RWPE1 (cell line): Measurements from ENCODE around the gene CRPPA.
"Not testable (repeated sequence)": the region's sequence is repeated elsewhere in the genome, so short reads cannot be mapped to it uniquely, and the experiment has no call there.

Source experiments
- CTCF ChIA-PET: fragments of 350-600 bp; sonication (Branson Sonifier 250); formaldehyde crosslinking; extraction: SDS; loops from one replicate; lab custom pipeline; 2021; lab: Yijun Ruan, JAX
- POLR2A ChIA-PET: fragments of 400-600 bp; formaldehyde crosslinking; extraction: SDS; loops from one replicate; lab custom pipeline; 2020; ENCODE audit warnings: antibody characterized with exemption; ENCODE audit not compliant: low non-redundant PET; lab: Yijun Ruan, JAX
- DNase-seq: peaks from one replicate; pipeline ENCODE4 v3.0.0; 2012; ENCODE audit warnings: low spot score
- H3K27ac ChIP-seq: fragments of 450-650 bp; 2 replicates; pipeline ENCODE4 v1.5.1; 2017
- CTCF ChIP-seq: fragments of 450-650 bp; conservative IDR thresholded peaks from 2 replicates; pipeline ENCODE4 v1.5.1; 2017; ENCODE audit warnings: low read depth, mild to moderate bottlenecking

The CRPPA gene

GRCh38 chr7:16460789-16461493, 39.6 kb upstream of the CRPPA start:
- H3K27ac ChIP-seq: no peak overlapping the region
- no peak for TF ChIP-seq CTCF
- ChIA-PET CTCF (no interaction called here), POLR2A (no interaction called here)
- no peak for DNase-seq

GRCh38 chr7:16456303-16456702, 35.0 kb upstream of the CRPPA start:
- DNase-seq, H3K27ac ChIP-seq, CTCF ChIA-PET, POLR2A ChIA-PET: not testable (repeated sequence)

- ChIA-PET POLR2A (no interaction called here), CTCF (interaction anchor here (0.7 kb wide), 1 partner anchor 156 kb away, joined by 3 read pairs; no protein-coding TSS in a partner anchor)
- TF ChIP-seq CTCF: no peak
- no peak overlapping the region for H3K27ac ChIP-seq
- DNase-seq: no peak
Observed at GRCh38 chr7:16455591-16455990, 34.3 kb upstream of the CRPPA start.

GRCh38 chr7:16450366-16450765, 29.0 kb upstream of the CRPPA start:
- no peak for DNase-seq
- CTCF ChIA-PET: no interaction called here
- no peak overlapping the region for H3K27ac ChIP-seq
- POLR2A ChIA-PET: no interaction called here
- TF ChIP-seq CTCF: no peak

- ChIA-PET CTCF (no interaction called here), POLR2A (no interaction called here)
- no peak overlapping the region for H3K27ac ChIP-seq
- DNase-seq: no peak
- no peak for TF ChIP-seq CTCF
Observed at GRCh38 chr7:16447876-16448275, 26.5 kb upstream of the CRPPA start.

GRCh38 chr7:16446508-16446907, 25.2 kb upstream of the CRPPA start:
- CTCF ChIA-PET: interaction anchor here (0.7 kb wide), 1 partner anchor 15 kb away, joined by 5 read pairs; no protein-coding TSS in a partner anchor
- TF ChIP-seq CTCF: no peak
- POLR2A ChIA-PET: no interaction called here
- no peak for DNase-seq
- no peak overlapping the region for H3K27ac ChIP-seq

- DNase-seq, CTCF ChIA-PET, H3K27ac ChIP-seq, POLR2A ChIA-PET: not testable (repeated sequence)
Observed at GRCh38 chr7:16443871-16444270, 22.5 kb upstream of the CRPPA start.
